Astrocyte (in vitro differentiated cells and primary cell): Measurements from ENCODE around the gene RCAN3.

ENCODE experiments used
- EZH2 ChIP-seq: IDR thresholded peaks from 2 replicates; pipeline ENCODE4 v1.6.1; 2012; ENCODE audit warnings: mild to moderate bottlenecking, low read length, inconsistent platforms; ENCODE audit not compliant: insufficient read depth
- TF ChIP-seq, protein P1 (sequence below): IDR thresholded peaks from 2 replicates; pipeline ENCODE4 v1.5.1; 2011; ENCODE audit warnings: low read depth, mild to moderate bottlenecking, inconsistent platforms, low read length, moderate library complexity; ENCODE audit not compliant: insufficient read depth

DNA sequence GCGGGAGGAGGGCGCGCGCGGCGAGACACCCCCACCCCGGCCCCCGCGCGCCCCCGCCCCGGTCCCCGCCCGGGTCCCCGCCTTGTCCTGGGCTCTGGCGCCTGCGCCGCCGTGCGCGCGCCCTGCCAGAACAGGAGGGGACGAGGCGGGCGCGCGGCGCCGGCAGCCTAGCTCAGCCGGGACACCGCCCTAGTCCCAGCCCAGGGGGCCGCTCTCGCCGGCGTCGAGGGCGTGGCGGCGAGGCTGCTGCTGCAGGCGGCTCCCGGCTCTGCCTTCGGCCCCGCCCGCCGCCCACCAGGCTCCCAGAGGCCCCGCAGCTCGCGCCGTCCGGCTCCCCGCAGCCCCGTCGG, at the start of gene RCAN3:
- TF ChIP-seq, protein P1, sequence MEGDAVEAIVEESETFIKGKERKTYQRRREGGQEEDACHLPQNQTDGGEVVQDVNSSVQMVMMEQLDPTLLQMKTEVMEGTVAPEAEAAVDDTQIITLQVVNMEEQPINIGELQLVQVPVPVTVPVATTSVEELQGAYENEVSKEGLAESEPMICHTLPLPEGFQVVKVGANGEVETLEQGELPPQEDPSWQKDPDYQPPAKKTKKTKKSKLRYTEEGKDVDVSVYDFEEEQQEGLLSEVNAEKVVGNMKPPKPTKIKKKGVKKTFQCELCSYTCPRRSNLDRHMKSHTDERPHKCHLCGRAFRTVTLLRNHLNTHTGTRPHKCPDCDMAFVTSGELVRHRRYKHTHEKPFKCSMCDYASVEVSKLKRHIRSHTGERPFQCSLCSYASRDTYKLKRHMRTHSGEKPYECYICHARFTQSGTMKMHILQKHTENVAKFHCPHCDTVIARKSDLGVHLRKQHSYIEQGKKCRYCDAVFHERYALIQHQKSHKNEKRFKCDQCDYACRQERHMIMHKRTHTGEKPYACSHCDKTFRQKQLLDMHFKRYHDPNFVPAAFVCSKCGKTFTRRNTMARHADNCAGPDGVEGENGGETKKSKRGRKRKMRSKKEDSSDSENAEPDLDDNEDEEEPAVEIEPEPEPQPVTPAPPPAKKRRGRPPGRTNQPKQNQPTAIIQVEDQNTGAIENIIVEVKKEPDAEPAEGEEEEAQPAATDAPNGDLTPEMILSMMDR = no peak
- no peak for TF ChIP-seq EZH2
